ENCODE data around the gene GMDS. TPM values are rescaled to one million over a fixed set of nuclear protein-coding genes. Genes with fewer than 3 reads are reported as not detected.

The GMDS gene
- total RNA-seq, 1 donor from 2014 or later = 7.2 TPM

- Histone ChIP-seq H3K4me1 (peaks cover 20% of the 10 kb centered on the region), H3K27ac (replicated peaks) (no peak overlapping the region), H3K27me3 (ENCODE audit: low read depth) (peaks cover 5% of the 10 kb centered on the region), H3K9me3 (replicated peaks) (no peaks in the 10 kb centered on the region), H3K4me3 (no peak overlapping the region), H3K36me3 (no peaks in the 10 kb centered on the region)
- TF ChIP-seq, protein P1, sequence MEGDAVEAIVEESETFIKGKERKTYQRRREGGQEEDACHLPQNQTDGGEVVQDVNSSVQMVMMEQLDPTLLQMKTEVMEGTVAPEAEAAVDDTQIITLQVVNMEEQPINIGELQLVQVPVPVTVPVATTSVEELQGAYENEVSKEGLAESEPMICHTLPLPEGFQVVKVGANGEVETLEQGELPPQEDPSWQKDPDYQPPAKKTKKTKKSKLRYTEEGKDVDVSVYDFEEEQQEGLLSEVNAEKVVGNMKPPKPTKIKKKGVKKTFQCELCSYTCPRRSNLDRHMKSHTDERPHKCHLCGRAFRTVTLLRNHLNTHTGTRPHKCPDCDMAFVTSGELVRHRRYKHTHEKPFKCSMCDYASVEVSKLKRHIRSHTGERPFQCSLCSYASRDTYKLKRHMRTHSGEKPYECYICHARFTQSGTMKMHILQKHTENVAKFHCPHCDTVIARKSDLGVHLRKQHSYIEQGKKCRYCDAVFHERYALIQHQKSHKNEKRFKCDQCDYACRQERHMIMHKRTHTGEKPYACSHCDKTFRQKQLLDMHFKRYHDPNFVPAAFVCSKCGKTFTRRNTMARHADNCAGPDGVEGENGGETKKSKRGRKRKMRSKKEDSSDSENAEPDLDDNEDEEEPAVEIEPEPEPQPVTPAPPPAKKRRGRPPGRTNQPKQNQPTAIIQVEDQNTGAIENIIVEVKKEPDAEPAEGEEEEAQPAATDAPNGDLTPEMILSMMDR (IDR thresholded peaks at IDR 0.05; ENCODE audit: borderline replicate concordance) = no peak
- intact Hi-C loops (cut with micrococcal nuclease) = no loop called here
- DNase-seq = no peak
These were observed 608.2 kb downstream of the GMDS start for GRCh38 chr6:1636971-1637871.

- intact Hi-C loops (cut with micrococcal nuclease) = no loop called here
- Histone ChIP-seq H3K4me3 (no peak overlapping the region), H3K27me3 (ENCODE audit: low read depth) (peaks cover 14% of the 10 kb centered on the region), H3K4me1 (peaks cover 20% of the 10 kb centered on the region), H3K27ac (replicated peaks) (no peak overlapping the region), H3K9me3 (replicated peaks) (no peaks in the 10 kb centered on the region), H3K36me3 (no peaks in the 10 kb centered on the region)
- DNase-seq = no peak
- TF ChIP-seq, protein P1 (IDR thresholded peaks at IDR 0.05; ENCODE audit: borderline replicate concordance) = no peak
These were observed 609.1 kb downstream of the GMDS start for GRCh38 chr6:1636272-1636825.

DNA sequence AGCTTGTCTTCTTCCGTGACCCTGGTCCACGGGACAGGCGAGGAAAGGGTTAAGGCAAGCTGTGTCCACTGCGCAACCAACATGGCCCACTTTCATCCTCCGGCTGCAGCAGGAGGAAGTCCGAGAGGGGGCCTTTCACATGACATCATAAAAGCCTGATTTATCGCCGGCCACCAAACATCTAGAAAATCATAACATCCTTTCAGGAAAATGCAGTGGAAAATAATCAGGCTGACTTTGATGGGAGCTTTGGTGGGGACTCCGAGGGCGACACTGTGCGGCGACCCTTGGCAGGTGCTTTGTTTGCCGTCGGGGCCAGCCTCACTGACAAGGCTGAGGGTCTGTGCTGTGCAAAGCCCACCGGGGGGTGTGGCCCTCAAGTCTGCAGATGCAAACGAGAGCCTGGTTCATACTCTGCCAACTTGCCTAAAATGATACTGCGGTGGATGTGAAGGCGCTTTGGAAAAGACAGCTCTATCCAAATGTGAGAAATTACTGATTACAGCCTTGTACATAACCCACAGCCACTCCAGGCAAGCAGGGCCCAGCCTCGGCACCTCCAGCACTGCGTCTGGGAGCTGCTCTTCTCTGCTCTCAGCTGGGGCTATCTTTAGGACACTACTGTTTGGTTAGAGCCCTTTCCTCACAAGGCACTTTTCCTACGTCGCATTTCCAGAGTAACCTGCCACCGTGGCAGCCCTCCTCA lies 609.9 kb downstream of the GMDS start:
- Histone ChIP-seq H3K27me3 (ENCODE audit: low read depth) (peaks cover 20% of the 10 kb centered on the region), H3K36me3 (no peaks in the 10 kb centered on the region), H3K27ac (replicated peaks) (peak overlapping the region; percentile 18), H3K4me3 (no peak overlapping the region), H3K9me3 (replicated peaks) (no peaks in the 10 kb centered on the region), H3K4me1 (peaks cover 20% of the 10 kb centered on the region)
- DNase-seq = no peak
- TF ChIP-seq, protein P1 (IDR thresholded peaks at IDR 0.05; ENCODE audit: borderline replicate concordance) = peak; percentile 27
- intact Hi-C loops (cut with micrococcal nuclease) = no loop called here

DNA sequence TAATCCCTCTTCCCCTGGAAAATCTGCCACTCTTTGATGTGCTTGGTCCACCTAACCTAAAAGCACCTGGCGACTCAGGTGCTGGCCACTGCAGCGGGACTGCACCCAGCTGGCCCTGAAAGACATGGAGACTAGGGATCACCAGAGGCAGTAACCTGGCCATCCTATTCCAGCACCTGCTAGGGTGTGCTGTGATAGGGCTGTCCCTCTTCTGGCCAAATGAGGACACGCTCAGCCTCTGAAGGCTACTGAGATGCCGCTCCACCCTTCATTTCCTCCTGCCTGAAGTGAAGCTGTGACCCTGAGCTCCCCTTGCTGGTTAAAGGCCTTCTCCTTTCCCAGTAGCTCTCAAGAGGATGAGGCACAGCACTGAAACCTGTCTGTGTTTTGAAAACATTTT lies 611.3 kb downstream of the GMDS start:
- Histone ChIP-seq H3K27me3 (ENCODE audit: low read depth) (peaks cover 34% of the 10 kb centered on the region), H3K4me1 (peaks cover 20% of the 10 kb centered on the region), H3K36me3 (no peaks in the 10 kb centered on the region), H3K9me3 (replicated peaks) (no peaks in the 10 kb centered on the region), H3K4me3 (no peak overlapping the region), H3K27ac (replicated peaks) (no peak overlapping the region)
- intact Hi-C loops (cut with micrococcal nuclease) = no loop called here
- TF ChIP-seq, protein P1 (IDR thresholded peaks at IDR 0.05; ENCODE audit: borderline replicate concordance) = peak; percentile 23
- no peak for DNase-seq

DNA sequence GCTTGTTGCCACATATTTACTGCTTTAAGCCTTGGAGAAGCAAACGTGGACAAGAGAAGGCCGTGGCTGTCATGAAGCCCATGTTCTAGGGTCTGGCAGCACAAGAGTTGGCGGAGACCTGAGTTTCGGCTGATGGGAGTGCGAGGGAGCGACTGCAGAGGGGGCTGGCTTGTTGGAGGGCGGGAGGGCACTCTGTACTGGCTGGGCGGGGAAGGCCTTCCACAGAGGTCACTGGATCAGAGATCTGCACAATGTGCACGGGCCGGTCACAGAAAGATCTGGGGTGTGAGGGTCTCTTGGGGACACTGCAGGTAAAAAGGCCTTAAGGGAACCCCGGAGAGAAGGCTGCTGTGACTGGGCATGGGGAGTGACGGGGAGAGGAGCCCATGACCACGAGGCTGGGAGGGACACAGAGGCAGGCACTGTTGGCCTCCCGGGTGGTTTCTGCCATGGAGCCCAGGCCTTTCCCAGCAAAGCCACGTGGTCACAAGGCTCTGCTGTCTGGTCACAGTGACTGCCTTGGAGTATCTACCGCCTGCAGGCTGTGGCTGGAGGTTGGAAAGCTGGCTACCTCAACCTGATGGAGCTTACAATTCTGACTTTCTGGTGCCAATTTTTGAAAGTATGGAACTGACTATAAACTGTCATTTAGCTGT lies 611.9 kb downstream of the GMDS start:
- H3K4me3 ChIP-seq = no peak overlapping the region
- no peaks in the 10 kb centered on the region for H3K36me3 ChIP-seq
- H3K9me3 ChIP-seq (replicated peaks) = no peaks in the 10 kb centered on the region
- H3K27me3 ChIP-seq (ENCODE audit: low read depth) = peaks cover 40% of the 10 kb centered on the region
- TF ChIP-seq, protein P1 (IDR thresholded peaks at IDR 0.05; ENCODE audit: borderline replicate concordance) = no peak
- peaks cover 20% of the 10 kb centered on the region for H3K4me1 ChIP-seq
- intact Hi-C loops (cut with micrococcal nuclease) = no loop called here
- DNase-seq = no peak
- no peak overlapping the region for H3K27ac ChIP-seq (replicated peaks)

Measured in left ventricle myocardium inferior (tissue), 1 donor.